ENCODE results near the gene MED26. TPM values are rescaled to one million over a fixed set of nuclear protein-coding genes. Genes with fewer than 3 reads are reported as not detected.

The MED26 gene
- total RNA-seq, 1 experiment from 2014 or later = 8.8 TPM

- H3K4me3 ChIP-seq (ENCODE audit: low read depth in 2 of 2, low read length in 2 of 2) = no peak overlapping the region
- no peaks in the 10 kb centered on the region for H3K36me3 ChIP-seq (ENCODE audit: control insufficient read depth, insufficient read depth, low read length)
- no TSS peak for BruUV-seq (replicated peaks)
- intact Hi-C loops (cut with micrococcal nuclease; ENCODE audit: unreplicated experiment) = no loop called here
- no peaks in the 10 kb centered on the region for H3K27me3 ChIP-seq (ENCODE audit: control insufficient read depth, insufficient read depth, low read length)
- H3K4me1 ChIP-seq (ENCODE audit: control insufficient read depth, insufficient read depth, low read length) = peaks cover 61% of the 10 kb centered on the region
- H3K9me3 ChIP-seq (ENCODE audit: control insufficient read depth, insufficient read depth, low read depth, low read length) = no peaks in the 10 kb centered on the region
- POLR2A ChIA-PET = no interaction called here
- no peak for ATAC-seq
- CTCF ChIA-PET = no interaction called here
- no peak overlapping the region for H3K27ac ChIP-seq (ENCODE audit: low read length)
- DNase-seq (ENCODE audit: low read depth, low spot score) = no peak
- in situ Hi-C loops (cut with HindIII; ENCODE audit: low pct_unique_long_range_greater_than_20kb, low sequenced_read_pairs) = no loop called here
- TF ChIP-seq CTCF (IDR thresholded peaks at IDR 0.05) (no peak), SIN3A (IDR thresholded peaks at IDR 0.05; ENCODE audit: borderline replicate concordance, insufficient read depth, low read depth, low read length) (no peak), POLR2AphosphoS5 (IDR thresholded peaks at IDR 0.05; ENCODE audit: low read depth, low read length) (no peak), TCF7L2 (IDR thresholded peaks at IDR 0.05; ENCODE audit: low read depth, low read length) (no peak), REST (IDR thresholded peaks at IDR 0.05; ENCODE audit: insufficient read depth in 1 of 2, low read depth in 2 of 2, low read length in 1 of 2) (no peak)
Measured at GRCh38 chr19:16587833-16588823, 39.9 kb downstream of the MED26 start.

GRCh38 chr19:16586991-16587832, 40.8 kb downstream of the MED26 start:
- ChIA-PET POLR2A (no interaction called here), CTCF (no interaction called here)

More at GRCh38 chr19:16586991-16587832, 40.8 kb downstream of the MED26 start:
- no peak for TF ChIP-seq REST (IDR thresholded peaks at IDR 0.05; ENCODE audit: insufficient read depth in 1 of 2, low read depth in 2 of 2, low read length in 1 of 2)
- no peak for TF ChIP-seq POLR2AphosphoS5 (IDR thresholded peaks at IDR 0.05; ENCODE audit: low read depth, low read length)
- no peak overlapping the region for H3K27ac ChIP-seq (ENCODE audit: low read length)
- in situ Hi-C loops (cut with HindIII; ENCODE audit: low pct_unique_long_range_greater_than_20kb, low sequenced_read_pairs) (no loop called here), intact Hi-C loops (cut with micrococcal nuclease; ENCODE audit: unreplicated experiment) (no loop called here)
- H3K4me3 ChIP-seq (ENCODE audit: low read depth in 2 of 2, low read length in 2 of 2) = no peak overlapping the region
- H3K4me1 ChIP-seq (ENCODE audit: control insufficient read depth, insufficient read depth, low read length) = peaks cover 60% of the 10 kb centered on the region
- H3K9me3 ChIP-seq (ENCODE audit: control insufficient read depth, insufficient read depth, low read depth, low read length) = no peaks in the 10 kb centered on the region
- no peaks in the 10 kb centered on the region for H3K36me3 ChIP-seq (ENCODE audit: control insufficient read depth, insufficient read depth, low read length)
- no peaks in the 10 kb centered on the region for H3K27me3 ChIP-seq (ENCODE audit: control insufficient read depth, insufficient read depth, low read length)
- no TSS peak for BruUV-seq (replicated peaks)
- ATAC-seq = no peak
- no peak for DNase-seq (ENCODE audit: low read depth, low spot score)

Measured in Panc1 (cell line).